GM19043 (cell line): ENCODE results near the gene TMPO.
"Not testable (repeated sequence)": the region's sequence is repeated elsewhere in the genome, so short reads cannot be mapped to it uniquely, and the experiment has no call there.

Source experiments
- ATAC-seq: cut with Tn5 transposase; IDR thresholded peaks from one replicate; pipeline ENCODE4 v1.9.1; 2021; ENCODE audit warnings: low read depth; ENCODE audit not compliant: unreplicated experiment

The TMPO gene

GRCh38 chr12:98575013-98575412, 59.6 kb downstream of the TMPO start:
- ATAC-seq = no peak

GRCh38 chr12:98576795-98577194, 61.4 kb downstream of the TMPO start:
- not testable (repeated sequence) for ATAC-seq

- ATAC-seq = no peak
Measured at GRCh38 chr12:98578392-98578791, 63.0 kb downstream of the TMPO start.

GRCh38 chr12:98578821-98579220, 63.4 kb downstream of the TMPO start:
- no peak for ATAC-seq

DNA sequence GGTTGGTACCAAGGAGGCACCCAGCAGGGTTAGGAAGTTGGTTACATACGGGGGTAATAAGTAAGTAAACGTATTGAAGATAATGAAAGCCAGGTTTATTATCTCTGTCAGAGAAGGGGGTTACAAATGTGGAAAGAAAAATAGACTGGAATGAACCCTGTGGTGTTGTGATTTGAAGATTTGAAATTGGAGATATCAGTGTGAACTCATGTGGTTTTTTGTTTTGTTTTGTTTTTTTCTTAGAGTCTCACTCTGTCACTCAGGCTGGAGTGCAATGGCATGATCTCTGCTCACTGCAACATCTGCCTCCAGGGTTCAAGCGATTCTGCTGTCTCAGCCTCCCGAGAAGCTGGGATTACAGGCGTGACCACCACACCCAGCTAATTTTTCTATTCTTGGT, 64.0 kb downstream of the TMPO start:
- no peak for ATAC-seq

DNA sequence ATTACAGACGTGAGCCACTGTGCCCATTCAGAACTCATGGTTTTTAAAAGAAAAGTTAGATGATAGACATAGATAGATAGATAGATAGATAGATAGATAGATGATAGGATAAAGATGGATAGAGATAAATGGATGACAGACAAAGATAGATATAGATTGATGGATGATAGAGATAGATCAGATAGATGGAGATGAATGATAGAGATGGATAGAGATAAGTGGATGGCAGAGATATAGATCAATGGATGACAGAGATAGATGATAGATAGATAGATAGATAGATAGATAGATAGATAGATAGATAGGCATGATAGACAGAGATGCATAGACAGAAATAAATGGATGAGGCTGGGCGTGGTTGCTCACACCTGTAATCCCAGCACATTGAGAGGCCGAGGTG, 64.4 kb downstream of the TMPO start:
- ATAC-seq = no peak

DNA sequence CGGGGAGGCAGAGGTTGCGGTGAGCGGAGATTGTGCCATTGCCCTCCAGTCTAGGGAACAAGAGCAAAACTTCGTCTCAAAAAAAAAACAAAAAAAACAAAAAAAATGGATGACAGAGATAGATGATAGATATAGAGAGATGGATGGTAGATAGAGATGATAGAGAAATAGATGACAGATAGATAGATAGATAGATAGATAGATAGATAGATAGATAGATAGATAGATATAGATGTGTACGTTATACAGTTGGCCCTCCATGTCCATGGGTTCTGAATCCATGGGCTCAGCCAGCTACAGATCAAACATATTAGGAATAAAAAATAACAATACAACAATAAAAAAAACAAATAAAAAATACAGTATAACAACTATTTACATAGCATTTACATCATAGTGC, 65.3 kb downstream of the TMPO start:
- ATAC-seq = no peak

- ATAC-seq = no peak
Measured at GRCh38 chr12:98581101-98581500, 65.7 kb downstream of the TMPO start.

GRCh38 chr12:98582093-98582492, 66.7 kb downstream of the TMPO start:
- no peak for ATAC-seq

GRCh38 chr12:98587084-98587483, 71.7 kb downstream of the TMPO start:
- no peak for ATAC-seq

DNA sequence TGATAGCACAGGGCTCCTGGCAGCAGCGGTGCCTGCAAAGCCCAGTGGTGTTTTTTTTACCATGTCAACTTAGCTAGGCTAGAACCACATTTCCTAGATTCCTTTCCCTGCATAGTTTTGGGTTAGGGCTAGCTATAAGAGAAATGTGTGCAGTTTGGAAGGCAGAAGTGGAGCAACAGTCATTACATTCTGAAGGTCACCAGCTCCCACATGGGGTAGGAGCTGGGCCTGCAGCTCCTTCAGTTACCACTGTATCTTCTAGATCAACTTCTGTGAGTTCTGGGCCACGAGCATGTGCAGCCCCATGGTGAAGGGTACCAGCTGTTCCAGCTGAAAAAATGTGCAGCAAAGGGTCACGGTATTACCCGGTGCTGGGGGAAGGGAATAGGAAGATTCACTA, 75.8 kb downstream of the TMPO start:
- ATAC-seq = no peak

DNA sequence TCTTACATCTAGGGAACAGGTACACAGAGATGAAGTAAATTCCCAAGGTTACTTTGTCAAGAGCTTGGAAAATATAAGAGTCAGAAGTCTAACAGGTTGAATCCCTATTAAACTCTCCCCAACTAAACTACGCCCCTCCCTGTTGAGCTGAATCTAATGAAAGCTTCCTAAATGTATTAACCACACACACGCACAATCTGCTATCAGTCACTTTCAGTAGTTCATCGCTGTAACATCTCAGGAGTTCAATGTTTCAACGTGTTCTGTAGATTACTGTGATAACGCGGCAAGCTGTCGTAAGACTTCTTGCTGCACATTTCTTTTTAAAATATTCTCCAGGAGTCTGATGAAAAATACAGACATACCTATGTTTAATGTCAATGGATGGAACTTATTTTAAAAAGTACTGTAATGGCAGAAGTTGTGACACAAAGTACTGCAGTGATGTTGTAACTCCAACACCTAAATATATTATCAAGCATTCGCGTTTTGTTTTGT, 77.5 kb downstream of the TMPO start:
- no peak for ATAC-seq

DNA sequence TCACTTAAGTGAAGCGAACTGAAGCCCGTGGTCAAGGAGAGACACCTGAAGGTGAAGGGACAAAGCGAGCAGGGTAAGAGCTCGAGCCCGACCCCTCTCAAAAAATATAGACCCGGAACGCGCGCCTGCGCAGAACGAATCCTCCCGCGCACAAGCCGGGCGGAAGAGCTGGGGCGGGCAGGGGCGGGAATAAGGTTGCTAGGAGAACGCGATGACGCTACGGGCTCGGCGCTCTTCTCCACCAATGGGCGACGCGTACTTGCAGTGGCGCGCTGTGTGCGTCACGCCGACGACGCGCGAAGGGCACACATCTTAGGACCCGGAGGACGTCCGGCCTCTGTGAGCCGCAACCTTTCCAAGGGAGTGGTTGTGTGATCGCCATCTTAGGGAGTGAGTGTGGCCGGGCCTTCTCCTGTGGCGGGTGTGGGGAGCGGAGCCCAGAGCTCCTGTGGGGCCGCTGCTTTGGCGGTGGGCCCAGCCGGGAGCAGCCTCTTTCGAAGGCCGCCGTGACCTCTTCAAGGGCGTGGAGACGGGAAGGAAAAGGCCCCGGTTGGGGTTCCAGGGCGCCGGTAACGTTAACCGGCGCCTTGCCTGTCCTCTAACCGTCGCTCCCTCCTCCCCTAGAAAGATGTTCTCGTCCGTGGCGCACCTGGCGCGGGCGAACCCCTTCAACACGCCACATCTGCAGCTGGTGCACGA, 78.1 kb downstream of the TMPO start, which contains the start of gene SLC25A3:
TSS of gene SLC25A3 (plus strand) at position 336 of the 699 bp plus-strand sequence. CDS start at position 629, 293 bp downstream.
- peak; percentile 100 for ATAC-seq

GRCh38 chr12:98594050-98594835, 78.9 kb downstream of the TMPO start:
- no peak for ATAC-seq

DNA sequence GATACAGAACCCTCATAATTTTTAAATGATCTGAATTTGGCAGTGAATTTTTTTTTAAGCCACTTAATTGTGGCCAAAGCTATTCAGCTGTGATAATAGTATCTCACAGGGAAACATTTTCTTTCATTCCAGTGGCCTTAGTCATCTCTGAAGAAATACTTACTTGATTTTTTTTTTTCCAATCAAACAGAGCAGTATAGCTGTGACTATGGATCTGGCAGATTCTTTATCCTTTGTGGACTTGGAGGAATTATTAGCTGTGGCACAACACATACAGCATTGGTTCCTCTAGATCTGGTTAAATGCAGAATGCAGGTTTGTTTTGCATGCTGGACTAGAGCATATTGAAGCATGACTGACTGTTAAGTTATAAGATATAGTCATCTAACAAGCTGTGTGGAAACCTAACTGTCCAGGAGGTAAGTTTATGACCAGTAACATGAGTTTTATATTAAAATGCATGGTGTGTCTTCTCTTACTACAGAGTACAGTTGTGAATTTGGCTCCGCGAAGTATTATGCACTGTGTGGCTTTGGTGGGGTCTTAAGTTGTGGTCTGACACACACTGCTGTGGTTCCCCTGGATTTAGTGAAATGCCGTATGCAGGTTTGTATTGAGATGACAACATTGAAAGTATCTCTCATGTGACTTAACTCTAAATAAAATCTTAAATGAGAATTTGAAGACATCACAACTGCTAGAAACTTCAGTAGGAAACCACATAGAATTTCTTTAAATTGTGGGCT, 80.0 kb downstream of the TMPO start:
- no peak for ATAC-seq

- ATAC-seq = not testable (repeated sequence)
Measured at GRCh38 chr12:98597313-98597712, 81.9 kb downstream of the TMPO start.
